GM21381 (cell line): ENCODE data around the gene KCNK3.

ENCODE experiments used
- ATAC-seq: cut with Tn5 transposase; IDR thresholded peaks from one replicate; pipeline ENCODE4 v1.9.1; 2021; ENCODE audit warnings: mild to moderate bottlenecking, moderate library complexity; ENCODE audit not compliant: unreplicated experiment

The KCNK3 gene

GRCh38 chr2:26776195-26776800 is 83.8 kb downstream of the KCNK3 start:
- ATAC-seq = no peak

GRCh38 chr2:26778098-26778497 is 85.6 kb downstream of the KCNK3 start:
- no peak for ATAC-seq

- ATAC-seq = no peak
Measured at GRCh38 chr2:26778507-26778906, 86.0 kb downstream of the KCNK3 start.

GRCh38 chr2:26780203-26780760 is 87.8 kb downstream of the KCNK3 start:
- ATAC-seq = no peak
